Mucosa of descending colon (tissue), 3 donors: ENCODE data around the gene AFDN. TPM values are rescaled to one million over a fixed set of nuclear protein-coding genes. Genes with fewer than 3 reads are reported as not detected.

ENCODE experiments used
- ATAC-seq: fragments of 200-7000 bp; cut with Tn5 transposase; one replicate; pipeline ENCODE4 v1.9.1; 2020; ENCODE audit warnings: mild to moderate bottlenecking, moderate library complexity
- DNase-seq, 3 donors: peaks; one replicate each; pipeline ENCODE4 v3.0.0-alpha.2; 2020
- H3K36me3 ChIP-seq: fragments of 200-600 bp; one replicate; pipeline ENCODE4 v1.8.0; 2021; ENCODE audit warnings: low read depth, mild to moderate bottlenecking
- H3K4me1 ChIP-seq: fragments of 200-600 bp; one replicate; pipeline ENCODE4 v1.8.0; 2021; ENCODE audit warnings: low read depth, mild to moderate bottlenecking
- H3K4me3 ChIP-seq: fragments of 200-600 bp; one replicate; pipeline ENCODE4 v1.8.0; 2021; ENCODE audit warnings: mild to moderate bottlenecking
- H3K9me3 ChIP-seq: fragments of 200-600 bp; one replicate; pipeline ENCODE4 v1.8.0; 2021; ENCODE audit warnings: mild to moderate bottlenecking
- CTCF ChIP-seq: fragments of 200-600 bp; IDR thresholded peaks from one replicate; pipeline ENCODE4 v1.8.0; 2022; ENCODE audit warnings: antibody characterized with exemption, mild to moderate bottlenecking
- intact Hi-C, 2 donors: fragments of 100-400 bp; cut with DNase I in 1 of 2; cut with micrococcal nuclease in 1 of 2; formaldehyde crosslinking; loops; one replicate each; pipeline versions ENCODE4 v1.11.0 to v1.11.1; 2022; cut with DNase I, micrococcal nuclease
- total RNA-seq, 3 donors: library from RNA; stranded (reverse); fragmentation: NEBNext Ultra II Directional in 2 of 3; extraction: Animal tissue kit (Norgen Biotek cat#: 25700) in 2 of 3; gene quantifications; one replicate each; pipeline versions ENCODE4 v1.2.1 to v1.2.4, GENCODE V29; 2021 to 2023
- donor health status: DM: no; HTN: no; CAD: no; lungs with moderate emphysema.
- donor health status: DM: no; HTN: no; CAD: no.
- donor health status: DM: no; HTN: yes; CAD: no.

Gene AFDN
- total RNA-seq, 3 donors from 2014 or later: 168 to 231 (median 208) TPM

GRCh38 chr6:167802339-167802738 is 24.4 kb upstream of the AFDN start:
- Histone ChIP-seq H3K9me3 (no peaks in the 10 kb centered on the region), H3K4me3 (no peak overlapping the region), H3K4me1 (peaks cover 6% of the 10 kb centered on the region), H3K36me3 (no peaks in the 10 kb centered on the region)
- ATAC-seq (no peak), DNase-seq (no peak)
- no peak for TF ChIP-seq CTCF
- intact Hi-C loops: no loop called here

GRCh38 chr6:167803816-167804215 is 22.9 kb upstream of the AFDN start:
- no peaks in the 10 kb centered on the region for H3K36me3 ChIP-seq
- H3K4me1 ChIP-seq: peaks cover 6% of the 10 kb centered on the region
- no peak for TF ChIP-seq CTCF
- DNase-seq: no peak
- ATAC-seq: no peak
- H3K4me3 ChIP-seq: no peak overlapping the region
- no peaks in the 10 kb centered on the region for H3K9me3 ChIP-seq
- intact Hi-C loops: no loop called here

GRCh38 chr6:167804281-167805013 is 22.3 kb upstream of the AFDN start:
- H3K4me1 ChIP-seq: peaks cover 6% of the 10 kb centered on the region
- H3K36me3 ChIP-seq: no peaks in the 10 kb centered on the region
- intact Hi-C loops: no loop called here
- DNase-seq: no peak
- no peaks in the 10 kb centered on the region for H3K9me3 ChIP-seq
- no peak overlapping the region for H3K4me3 ChIP-seq
- no peak for TF ChIP-seq CTCF
- ATAC-seq: no peak

GRCh38 chr6:167805349-167806060 is 21.2 kb upstream of the AFDN start:
- intact Hi-C loops: no loop called here
- no peak for TF ChIP-seq CTCF
- Histone ChIP-seq H3K36me3 (no peaks in the 10 kb centered on the region), H3K4me1 (peaks cover 6% of the 10 kb centered on the region), H3K4me3 (no peak overlapping the region), H3K9me3 (no peaks in the 10 kb centered on the region)
- DNase-seq (no peak), ATAC-seq (no peak)

GRCh38 chr6:167806061-167806700 is 20.5 kb upstream of the AFDN start:
- Histone ChIP-seq H3K9me3 (no peaks in the 10 kb centered on the region), H3K4me3 (no peak overlapping the region), H3K4me1 (peaks cover 6% of the 10 kb centered on the region), H3K36me3 (no peaks in the 10 kb centered on the region)
- DNase-seq: peak in 1 of 3 donors; percentile 66
- intact Hi-C loops: no loop called here
- ATAC-seq: peak; percentile 93
- no peak for TF ChIP-seq CTCF
